Measurements from ENCODE around the gene MPC1. TPM values are rescaled to one million over a fixed set of nuclear protein-coding genes. Genes with fewer than 3 reads are reported as not detected.

MPC1 gene
- total RNA-seq, 2 experiments from 2014 or later, result 22.5 to 22.9 TPM

DNA sequence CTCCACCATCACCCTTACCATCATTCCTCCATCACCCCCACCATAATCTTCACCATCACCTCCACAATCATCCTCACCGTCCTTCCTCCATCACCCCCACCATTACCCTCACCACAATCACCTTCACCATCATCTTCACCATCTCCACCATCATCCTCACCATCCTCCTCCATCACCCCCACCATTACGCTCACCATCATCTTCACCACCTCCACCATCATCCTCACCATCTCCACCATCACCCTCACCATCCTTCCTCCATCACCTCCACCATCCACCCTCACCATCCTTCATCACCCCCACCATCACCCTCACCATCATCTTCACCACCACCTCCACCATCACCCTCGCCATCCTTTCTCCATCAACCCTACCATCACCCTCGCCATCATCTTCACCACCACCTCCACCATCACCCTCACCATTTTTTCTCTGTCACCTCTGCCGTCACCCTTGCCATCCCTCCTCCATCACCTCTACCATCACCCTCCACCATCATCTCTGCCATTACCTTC is 33.1 kb upstream of the MPC1 start:
- Mint-ChIP-seq H3K27ac (peak overlapping the region; percentile 68), H3K4me1 (ENCODE audit: low read depth) (peaks cover 89% of the 10 kb centered on the region), H3K9me3 (peaks cover 14% of the 10 kb centered on the region), H3K27me3 (no peaks in the 10 kb centered on the region), H3K36me3 (peaks cover 12% of the 10 kb centered on the region), H3K4me3 (no peak overlapping the region)
- ChIA-PET POLR2A (interaction anchor here (0.9 kb wide), 1 partner anchor 15 kb away, joined by 3 read pairs; no protein-coding TSS in a partner anchor), CTCF (interaction anchor here (0.7 kb wide), 1 partner anchor 32 kb away, joined by 3 read pairs; no protein-coding TSS in a partner anchor)
- no peak for DNase-seq
- intact Hi-C loops (cut with micrococcal nuclease), result loop anchor here (2.0 to 10.0 kb wide), 4 partner anchors 33 to 539 kb away; partner anchors contain the start of genes MPC1, RNASET2 and SFT2D1

DNA sequence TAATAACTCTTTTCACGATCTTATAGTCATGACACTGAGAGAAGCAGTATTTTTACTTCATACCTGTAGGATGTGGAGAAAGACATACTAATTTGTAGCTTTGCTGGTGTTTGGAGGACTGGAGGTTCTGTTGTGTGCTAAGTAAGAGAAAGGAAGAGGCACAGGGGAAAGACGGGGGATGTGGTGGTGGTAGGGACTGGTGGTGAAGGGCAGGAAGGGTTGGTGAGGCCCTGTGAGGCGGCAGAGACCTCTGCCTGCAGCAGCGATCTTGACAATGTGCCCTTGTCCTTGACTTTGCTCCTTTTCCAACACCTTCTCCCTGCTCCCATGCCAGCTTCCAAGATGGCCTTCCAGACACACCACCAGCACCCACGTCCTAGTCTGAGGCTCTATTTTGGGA is 32.6 kb upstream of the MPC1 start:
- Mint-ChIP-seq H3K4me3 (no peak overlapping the region), H3K4me1 (ENCODE audit: low read depth) (peaks cover 92% of the 10 kb centered on the region), H3K27ac (peak overlapping the region; percentile 68), H3K27me3 (no peaks in the 10 kb centered on the region), H3K36me3 (peaks cover 12% of the 10 kb centered on the region), H3K9me3 (peaks cover 14% of the 10 kb centered on the region)
- intact Hi-C loops (cut with micrococcal nuclease), result loop anchor here (2.0 to 10.0 kb wide), 4 partner anchors 33 to 539 kb away; partner anchors contain the start of genes MPC1, RNASET2 and SFT2D1
- POLR2A ChIA-PET, result interaction anchor here (0.9 kb wide), 1 partner anchor 15 kb away, joined by 3 read pairs; no protein-coding TSS in a partner anchor
- CTCF ChIA-PET, result interaction anchor here (0.7 kb wide), 1 partner anchor 31 kb away, joined by 3 read pairs; no protein-coding TSS in a partner anchor
- peak; percentile 74 for DNase-seq

DNA sequence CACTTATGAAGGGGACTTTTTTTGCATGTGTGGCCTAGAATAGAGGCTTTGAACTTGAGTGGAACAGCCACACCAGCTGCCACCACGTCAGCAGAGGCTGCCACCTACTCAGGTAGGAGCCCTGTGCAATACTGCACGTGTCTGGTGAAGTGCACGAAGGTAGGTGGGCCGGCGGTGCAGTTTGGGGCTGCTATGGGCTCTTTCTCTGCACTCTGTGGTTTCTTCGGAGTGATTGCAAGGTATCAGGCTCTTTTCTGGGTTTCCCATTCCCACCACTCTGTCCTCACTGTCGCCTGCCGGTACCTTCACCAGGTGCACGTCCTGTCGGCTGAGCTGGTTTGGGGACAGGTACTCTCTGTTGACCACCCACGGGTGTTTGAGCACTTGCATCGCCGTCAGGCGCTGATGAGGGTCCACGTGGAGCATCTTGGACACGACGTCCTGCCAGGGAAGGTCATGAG is 30.8 kb upstream of the MPC1 start:
- no peaks in the 10 kb centered on the region for H3K27me3 Mint-ChIP-seq
- DNase-seq, result no peak
- peaks cover 78% of the 10 kb centered on the region for H3K4me1 Mint-ChIP-seq (ENCODE audit: low read depth)
- H3K4me3 Mint-ChIP-seq, result no peak overlapping the region
- ChIA-PET CTCF (no interaction called here), POLR2A (no interaction called here)
- H3K9me3 Mint-ChIP-seq, result peaks cover 14% of the 10 kb centered on the region
- intact Hi-C loops (cut with micrococcal nuclease), result loop anchor here (10.0 kb wide), 1 partner anchor 541 kb away; the partner anchor contains the start of gene RNASET2
- H3K27ac Mint-ChIP-seq, result no peak overlapping the region
- peaks cover 12% of the 10 kb centered on the region for H3K36me3 Mint-ChIP-seq

DNA sequence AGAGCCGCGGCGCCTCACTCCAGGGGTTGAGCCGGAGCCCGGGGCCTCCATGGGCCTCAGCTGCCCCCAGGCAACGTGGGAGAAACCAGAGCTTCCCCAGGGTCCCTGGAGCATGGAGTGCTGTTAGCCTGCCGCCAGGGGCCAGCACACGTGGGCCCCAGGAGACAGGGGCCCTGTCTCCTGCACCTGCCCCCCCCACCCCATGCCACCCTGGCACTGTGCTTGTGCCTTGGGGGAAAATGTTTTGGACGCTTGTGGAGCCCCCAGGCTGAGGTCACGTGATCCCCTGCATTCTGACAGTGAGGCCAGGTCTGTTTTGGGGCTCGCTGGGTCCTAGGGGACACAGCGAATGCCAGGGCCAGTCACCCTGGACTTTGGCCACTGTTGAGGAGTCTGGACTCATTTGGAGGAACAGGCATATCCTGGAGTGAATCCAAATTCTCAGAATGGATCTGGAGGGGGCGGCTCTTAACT is 30.2 kb upstream of the MPC1 start:
- H3K27ac Mint-ChIP-seq, result no peak overlapping the region
- H3K4me3 Mint-ChIP-seq, result no peak overlapping the region
- H3K4me1 Mint-ChIP-seq (ENCODE audit: low read depth), result peaks cover 73% of the 10 kb centered on the region
- peaks cover 12% of the 10 kb centered on the region for H3K36me3 Mint-ChIP-seq
- intact Hi-C loops (cut with micrococcal nuclease), result loop anchor here (10.0 kb wide), 1 partner anchor 542 kb away; the partner anchor contains the start of gene RNASET2
- H3K27me3 Mint-ChIP-seq, result no peaks in the 10 kb centered on the region
- peaks cover 14% of the 10 kb centered on the region for H3K9me3 Mint-ChIP-seq
- ChIA-PET POLR2A (no interaction called here), CTCF (interaction anchor here (1.8 to 3.8 kb wide), 2 partner anchors 13 to 99 kb away, joined by 7 to 21 read pairs; no protein-coding TSS in a partner anchor)
- no peak for DNase-seq

DNA sequence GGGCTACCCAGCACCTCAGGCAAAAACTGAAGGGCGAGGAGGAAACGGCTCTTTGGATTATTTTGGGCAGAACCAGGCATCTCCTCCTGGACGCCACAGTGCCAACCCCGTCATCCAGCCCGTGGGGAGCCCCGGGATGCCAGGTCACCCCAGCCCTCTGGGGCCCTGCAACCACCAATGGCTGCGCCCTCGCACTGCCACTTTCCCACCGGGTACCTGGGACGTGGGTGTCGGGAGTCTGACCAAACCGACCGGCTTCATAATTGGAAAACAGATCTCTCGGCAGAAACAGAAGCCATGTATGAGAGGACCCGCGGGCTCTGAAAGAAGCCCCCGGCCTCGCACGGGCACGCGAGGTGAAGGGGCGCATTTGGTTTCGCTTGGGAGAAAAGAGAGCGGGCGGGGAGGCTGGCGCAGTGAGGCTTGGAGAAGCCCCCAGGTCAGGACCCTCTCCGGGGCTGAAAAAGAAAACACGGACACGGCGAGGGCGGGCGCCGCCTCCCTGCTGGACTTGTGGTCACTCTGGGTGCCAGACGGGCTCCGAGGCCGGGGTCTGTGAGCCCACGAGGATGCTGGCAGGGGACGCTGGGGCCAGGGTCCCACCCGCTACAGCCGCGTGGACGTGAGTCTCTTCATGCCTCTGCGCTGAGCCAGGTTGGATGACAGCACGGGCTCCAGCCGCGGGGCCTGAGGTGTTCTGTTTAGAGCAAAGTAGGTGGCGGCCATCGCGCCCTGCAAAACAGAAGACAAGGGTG is 29.6 kb upstream of the MPC1 start:
- POLR2A ChIA-PET, result no interaction called here
- H3K4me1 Mint-ChIP-seq (ENCODE audit: low read depth), result peaks cover 67% of the 10 kb centered on the region
- CTCF ChIA-PET, result interaction anchor here (1.8 to 3.8 kb wide), 2 partner anchors 12 to 99 kb away, joined by 7 to 21 read pairs; no protein-coding TSS in a partner anchor
- intact Hi-C loops (cut with micrococcal nuclease), result loop anchor here (10.0 kb wide), 1 partner anchor 542 kb away; the partner anchor contains the start of gene RNASET2
- no peaks in the 10 kb centered on the region for H3K27me3 Mint-ChIP-seq
- H3K27ac Mint-ChIP-seq, result no peak overlapping the region
- H3K36me3 Mint-ChIP-seq, result peaks cover 12% of the 10 kb centered on the region
- peaks cover 14% of the 10 kb centered on the region for H3K9me3 Mint-ChIP-seq
- peak overlapping the region; percentile 49 for H3K4me3 Mint-ChIP-seq
- DNase-seq, result no peak

DNA sequence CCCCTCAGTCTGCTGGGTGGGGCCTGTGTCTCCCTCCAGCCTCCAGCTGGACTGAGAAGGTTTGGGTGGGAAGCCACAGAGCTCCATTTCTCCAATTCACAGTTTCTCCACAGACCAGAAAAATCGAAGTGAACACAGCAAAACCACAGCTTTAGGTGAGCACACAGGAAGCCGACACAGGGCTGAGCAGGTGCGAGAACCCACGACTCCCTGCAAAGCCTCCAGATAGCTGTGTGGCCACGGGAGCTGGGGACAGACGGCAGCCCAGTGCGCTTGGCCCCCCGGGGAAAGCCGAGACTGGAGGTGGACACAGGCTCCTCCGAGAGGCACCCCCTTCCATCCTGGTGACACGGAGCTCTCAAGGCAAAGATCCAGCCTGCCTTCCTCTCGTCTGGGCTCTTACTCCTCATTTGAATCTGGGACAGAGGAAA is 29.0 kb upstream of the MPC1 start:
- Mint-ChIP-seq H3K9me3 (peaks cover 11% of the 10 kb centered on the region), H3K4me3 (peak overlapping the region; percentile 49), H3K4me1 (ENCODE audit: low read depth) (peaks cover 61% of the 10 kb centered on the region), H3K36me3 (peaks cover 8% of the 10 kb centered on the region), H3K27me3 (no peaks in the 10 kb centered on the region), H3K27ac (no peak overlapping the region)
- ChIA-PET CTCF (interaction anchor here (1.8 to 3.8 kb wide), 2 partner anchors 12 to 98 kb away, joined by 7 to 21 read pairs; no protein-coding TSS in a partner anchor), POLR2A (no interaction called here)
- intact Hi-C loops (cut with micrococcal nuclease), result loop anchor here (1.0 to 10.0 kb wide), 2 partner anchors 8 to 543 kb away; partner anchors contain the start of gene RNASET2
- peak; percentile 46 for DNase-seq

DNA sequence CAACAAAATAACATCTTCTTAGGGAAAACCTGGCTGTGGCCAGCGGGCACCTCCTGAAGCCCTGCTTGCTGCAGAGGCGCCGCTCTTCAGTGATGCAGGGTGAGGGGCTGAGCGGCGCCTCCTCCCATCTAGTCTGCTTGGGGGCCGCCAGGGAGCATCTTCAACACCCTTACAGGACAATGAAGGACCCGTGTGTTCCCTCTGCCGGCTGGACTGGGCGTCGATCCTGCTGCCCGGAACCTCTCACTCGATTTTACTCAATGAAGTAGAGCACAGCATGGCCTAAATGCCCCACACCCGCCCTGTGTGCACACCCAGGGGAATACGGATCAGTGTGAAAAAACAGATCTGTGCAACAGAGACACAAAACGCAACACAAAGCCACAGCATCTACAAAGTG is 28.5 kb upstream of the MPC1 start:
- H3K4me3 Mint-ChIP-seq, result peak overlapping the region; percentile 49
- H3K27me3 Mint-ChIP-seq, result no peaks in the 10 kb centered on the region
- no peak for DNase-seq
- POLR2A ChIA-PET, result no interaction called here
- intact Hi-C loops (cut with micrococcal nuclease), result loop anchor here (1.0 to 10.0 kb wide), 2 partner anchors 8 to 544 kb away; partner anchors contain the start of gene RNASET2
- peaks cover 4% of the 10 kb centered on the region for H3K36me3 Mint-ChIP-seq
- H3K9me3 Mint-ChIP-seq, result peaks cover 7% of the 10 kb centered on the region
- no peak overlapping the region for H3K27ac Mint-ChIP-seq
- CTCF ChIA-PET, result interaction anchor here (1.1 to 3.8 kb wide), 3 partner anchors 11 to 98 kb away, joined by 3 to 21 read pairs (median 7); no protein-coding TSS in a partner anchor
- peaks cover 56% of the 10 kb centered on the region for H3K4me1 Mint-ChIP-seq (ENCODE audit: low read depth)

DNA sequence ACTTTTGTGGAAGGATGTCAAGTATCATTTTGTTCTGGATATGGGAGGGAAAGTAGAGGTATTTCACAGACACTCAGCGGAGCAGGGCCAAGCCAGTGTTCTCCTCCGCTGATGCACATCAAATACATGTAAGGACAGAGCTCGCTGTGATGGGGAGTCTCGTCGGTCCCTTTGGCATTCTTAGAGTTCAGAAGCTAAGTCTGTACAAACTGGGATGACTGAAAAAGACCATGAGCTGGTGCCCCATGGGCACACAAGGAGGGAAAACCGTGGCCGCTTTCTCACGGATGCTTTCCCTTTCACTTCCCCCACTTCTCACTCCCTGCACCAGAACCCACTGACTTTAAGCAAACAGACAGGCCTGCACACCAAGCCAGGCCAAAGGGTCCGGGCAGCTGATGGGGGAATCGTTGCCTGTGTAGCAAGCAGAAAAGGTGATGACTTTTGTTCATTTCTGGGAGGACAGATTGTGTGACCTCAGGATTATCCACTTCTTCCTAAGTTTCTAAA is 27.7 kb upstream of the MPC1 start:
- Mint-ChIP-seq H3K27me3 (no peaks in the 10 kb centered on the region), H3K9me3 (no peaks in the 10 kb centered on the region), H3K4me1 (ENCODE audit: low read depth) (peaks cover 48% of the 10 kb centered on the region), H3K4me3 (peak overlapping the region; percentile 3), H3K36me3 (no peaks in the 10 kb centered on the region), H3K27ac (no peak overlapping the region)
- DNase-seq, result no peak
- ChIA-PET POLR2A (interaction anchor here (0.8 kb wide), 1 partner anchor 77 kb away, joined by 3 read pairs; no protein-coding TSS in a partner anchor), CTCF (interaction anchor here (1.1 to 3.8 kb wide), 2 partner anchors 10 to 29 kb away, joined by 3 to 21 read pairs; no protein-coding TSS in a partner anchor)
- intact Hi-C loops (cut with micrococcal nuclease), result loop anchor here (10.0 kb wide), 1 partner anchor 544 kb away; the partner anchor contains the start of gene RNASET2

DNA sequence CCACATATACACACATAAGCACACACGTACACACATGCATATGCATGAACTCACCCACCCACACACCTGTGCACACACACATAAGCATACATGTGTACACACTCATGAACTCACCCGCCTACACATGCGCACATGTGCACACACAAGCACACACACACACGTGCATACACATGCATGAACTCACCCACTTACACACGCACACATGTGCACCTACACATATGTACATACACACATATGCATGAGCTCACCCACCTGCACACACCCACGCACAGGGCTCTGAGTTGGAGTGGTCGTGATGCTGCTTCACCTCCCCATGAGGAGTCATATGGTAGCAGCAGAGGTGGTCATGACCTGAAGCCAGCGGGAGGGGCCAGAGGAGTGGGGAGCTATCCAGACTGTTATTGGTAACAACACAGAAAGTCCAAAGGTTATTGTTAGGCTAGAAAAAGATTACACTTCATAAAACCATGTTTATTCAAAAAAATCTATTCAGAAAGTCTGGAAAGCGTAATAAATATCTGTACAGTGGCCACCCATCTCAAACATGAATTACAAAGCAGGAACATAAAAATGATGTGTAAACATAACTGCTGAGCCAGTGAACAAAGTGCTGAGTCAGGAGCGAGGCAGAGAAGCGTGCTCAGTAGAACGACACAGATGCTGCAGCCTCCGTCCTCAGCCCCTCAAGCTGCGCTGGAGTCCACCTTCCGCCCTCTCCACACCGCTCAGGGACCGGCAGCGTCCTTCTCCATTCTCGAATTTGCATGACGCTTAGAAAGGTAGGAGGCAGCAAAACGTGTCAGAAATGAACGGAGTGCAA is 26.4 kb upstream of the MPC1 start:
- Mint-ChIP-seq H3K4me1 (ENCODE audit: low read depth) (peaks cover 36% of the 10 kb centered on the region), H3K27me3 (no peaks in the 10 kb centered on the region), H3K27ac (no peak overlapping the region), H3K36me3 (no peaks in the 10 kb centered on the region), H3K9me3 (no peaks in the 10 kb centered on the region), H3K4me3 (no peak overlapping the region)
- CTCF ChIA-PET, result interaction anchor here (3.8 kb wide), 1 partner anchor 9 kb away, joined by 21 read pairs; no protein-coding TSS in a partner anchor
- no peak for DNase-seq
- POLR2A ChIA-PET, result no interaction called here
- intact Hi-C loops (cut with micrococcal nuclease), result no loop called here

DNA sequence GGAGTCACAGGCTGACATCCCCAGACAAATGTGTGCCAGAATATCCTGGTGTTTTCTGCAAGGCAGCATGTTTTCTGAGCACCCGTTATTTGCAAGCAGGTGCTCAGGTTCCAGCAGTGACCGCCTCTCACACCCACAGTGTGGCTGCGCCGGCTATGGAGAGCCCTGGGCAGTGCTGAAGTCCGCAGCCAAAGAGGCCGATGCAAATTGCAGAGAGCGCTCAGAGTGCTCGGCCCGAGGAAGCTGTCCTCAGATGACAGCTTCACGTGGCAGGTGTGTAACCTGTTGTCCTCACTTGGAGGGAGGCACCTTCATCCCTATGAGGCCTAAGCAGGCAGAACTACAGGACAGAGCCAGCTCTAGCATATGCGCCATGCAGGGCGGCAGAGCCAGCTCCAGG is 23.5 kb upstream of the MPC1 start:
- POLR2A ChIA-PET, result no interaction called here
- intact Hi-C loops (cut with micrococcal nuclease), result no loop called here
- Mint-ChIP-seq H3K4me1 (ENCODE audit: low read depth) (peaks cover 13% of the 10 kb centered on the region), H3K4me3 (no peak overlapping the region), H3K9me3 (no peaks in the 10 kb centered on the region), H3K27ac (no peak overlapping the region), H3K27me3 (no peaks in the 10 kb centered on the region), H3K36me3 (no peaks in the 10 kb centered on the region)
- CTCF ChIA-PET, result no interaction called here
- no peak for DNase-seq

DNA sequence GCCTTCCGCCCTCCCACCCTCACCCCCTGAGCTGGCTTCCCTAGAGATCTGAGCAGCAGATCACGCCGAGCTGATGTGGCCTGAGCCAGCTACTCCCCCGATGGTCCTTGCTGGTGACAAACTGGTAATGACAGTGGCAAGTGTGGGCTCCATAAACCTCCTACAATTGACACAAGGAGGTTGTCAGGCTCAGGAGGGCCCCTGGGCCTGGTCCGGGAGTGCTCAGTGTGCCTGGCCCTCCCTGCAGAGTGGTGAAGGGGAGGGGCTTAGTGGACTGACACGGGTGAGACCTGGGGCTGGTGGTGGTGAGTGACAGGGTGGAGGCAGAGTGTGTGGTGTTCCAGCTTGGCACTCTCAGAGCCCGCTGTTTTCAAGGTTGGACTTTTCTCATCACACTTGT is 22.6 kb upstream of the MPC1 start:
- Mint-ChIP-seq H3K36me3 (no peaks in the 10 kb centered on the region), H3K27me3 (no peaks in the 10 kb centered on the region), H3K4me3 (no peak overlapping the region), H3K9me3 (no peaks in the 10 kb centered on the region), H3K27ac (no peak overlapping the region), H3K4me1 (ENCODE audit: low read depth) (peaks cover 8% of the 10 kb centered on the region)
- ChIA-PET CTCF (interaction anchor here (1.9 kb wide), 1 partner anchor 130 kb away, joined by 5 read pairs; no protein-coding TSS in a partner anchor), POLR2A (no interaction called here)
- no peak for DNase-seq
- intact Hi-C loops (cut with micrococcal nuclease), result no loop called here
